NCI-H524 treated with DMSO at 0.1 percent for 48 hours (cell line): ENCODE data around the gene ASIC5.
"Not testable (repeated sequence)": the region's sequence is repeated elsewhere in the genome, so short reads cannot be mapped to it uniquely, and the experiment has no call there.

Experiments used
- DNase-seq: peaks from one replicate; lab custom pipeline; 2025; lab: John Stamatoyannopoulos, UW

ASIC5 gene, protein sequence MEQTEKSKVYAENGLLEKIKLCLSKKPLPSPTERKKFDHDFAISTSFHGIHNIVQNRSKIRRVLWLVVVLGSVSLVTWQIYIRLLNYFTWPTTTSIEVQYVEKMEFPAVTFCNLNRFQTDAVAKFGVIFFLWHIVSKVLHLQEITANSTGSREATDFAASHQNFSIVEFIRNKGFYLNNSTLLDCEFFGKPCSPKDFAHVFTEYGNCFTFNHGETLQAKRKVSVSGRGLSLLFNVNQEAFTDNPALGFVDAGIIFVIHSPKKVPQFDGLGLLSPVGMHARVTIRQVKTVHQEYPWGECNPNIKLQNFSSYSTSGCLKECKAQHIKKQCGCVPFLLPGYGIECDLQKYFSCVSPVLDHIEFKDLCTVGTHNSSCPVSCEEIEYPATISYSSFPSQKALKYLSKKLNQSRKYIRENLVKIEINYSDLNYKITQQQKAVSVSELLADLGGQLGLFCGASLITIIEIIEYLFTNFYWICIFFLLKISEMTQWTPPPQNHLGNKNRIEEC

DNA sequence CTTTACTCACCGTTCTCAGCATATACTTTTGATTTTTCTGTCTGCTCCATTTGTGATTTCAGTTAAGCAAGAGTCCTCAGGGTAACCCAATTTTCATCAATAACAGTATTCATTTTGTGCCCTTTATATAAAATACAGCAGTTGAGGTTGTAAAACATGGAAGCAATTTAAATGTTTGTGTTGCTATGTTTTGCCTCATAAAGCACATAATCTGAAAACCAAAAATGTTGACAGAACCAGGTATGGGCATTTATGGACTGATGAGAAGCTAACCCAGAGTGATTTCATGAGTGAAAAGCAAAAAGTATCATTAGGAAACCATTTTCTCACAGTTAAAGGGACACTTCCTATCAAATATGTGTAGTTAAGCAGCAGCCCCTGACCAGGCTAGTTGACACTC lies at the start of gene ASIC5:
TSS of gene ASIC5 (minus strand) at position 101 of the 400 bp plus-strand sequence. CDS start at position 50, 51 bp downstream.
- DNase-seq = no peak

DNA sequence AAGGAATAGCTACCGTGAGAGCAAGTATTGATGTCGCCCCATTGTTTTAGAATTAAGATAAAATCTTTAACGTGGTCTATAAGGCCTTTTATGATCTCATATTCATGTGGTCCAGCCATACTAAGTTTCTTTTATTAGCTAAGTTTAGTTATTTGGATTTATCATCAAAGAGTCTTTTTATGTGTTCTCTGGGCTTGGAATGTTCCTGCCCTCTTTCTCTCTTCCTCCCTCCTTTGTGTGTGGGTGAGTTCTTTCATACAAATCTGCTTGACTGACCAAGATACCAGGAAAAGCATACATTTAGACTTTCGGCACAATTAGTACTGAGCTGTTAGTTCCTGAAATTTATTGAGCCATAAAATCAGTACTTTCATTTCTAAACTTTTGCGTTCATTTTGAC lies 48.7 kb upstream of the ASIC5 start:
- no peak for DNase-seq

DNA sequence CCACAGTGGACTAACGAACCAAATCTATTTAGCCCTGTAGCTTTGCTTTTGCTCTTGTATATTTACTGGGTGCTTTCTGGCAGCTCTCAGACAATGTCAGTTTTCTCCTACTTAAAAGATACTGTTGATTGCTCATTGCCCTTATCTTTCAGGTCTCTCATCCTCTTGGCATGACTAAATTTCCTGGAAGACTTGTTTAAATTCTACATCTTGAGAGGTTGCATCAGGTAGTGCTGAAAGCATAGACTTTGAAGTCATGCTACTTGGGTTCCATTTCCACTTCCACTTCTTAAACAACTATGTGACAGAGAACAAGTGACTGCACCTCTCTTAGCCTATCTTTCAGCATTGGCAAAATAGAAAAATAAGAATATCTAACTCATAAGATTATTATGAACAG lies 45.8 kb upstream of the ASIC5 start:
- DNase-seq = no peak

DNA sequence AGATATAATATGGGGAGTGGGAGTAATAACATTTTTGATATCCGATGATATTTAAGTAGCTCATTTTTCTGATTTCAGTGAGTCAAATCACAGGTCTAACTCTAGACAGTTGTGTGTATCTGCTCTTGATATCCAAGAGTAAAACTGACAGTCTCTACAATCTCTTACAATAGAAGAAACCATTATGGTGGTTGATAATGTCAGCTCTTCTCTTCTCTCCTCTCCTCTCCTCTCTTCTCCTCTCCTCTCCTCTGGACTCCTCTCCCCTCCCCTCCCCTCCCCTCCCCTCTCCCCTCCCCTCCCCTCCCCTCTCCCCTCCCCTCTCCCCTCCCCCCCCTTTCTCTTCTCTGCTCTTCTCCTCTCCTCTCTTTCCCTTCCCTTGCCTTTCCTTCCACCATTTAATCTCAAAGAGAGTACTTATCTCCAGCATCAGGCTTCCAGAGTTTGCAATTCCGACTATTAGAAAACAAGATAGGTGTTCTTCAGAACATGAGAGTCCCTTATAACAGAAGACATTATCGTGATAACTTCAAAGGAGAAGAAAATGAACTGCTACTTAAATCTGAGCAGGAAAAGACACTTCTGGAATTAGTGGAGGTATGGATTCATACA lies 43.6 kb upstream of the ASIC5 start:
- DNase-seq = no peak

DNA sequence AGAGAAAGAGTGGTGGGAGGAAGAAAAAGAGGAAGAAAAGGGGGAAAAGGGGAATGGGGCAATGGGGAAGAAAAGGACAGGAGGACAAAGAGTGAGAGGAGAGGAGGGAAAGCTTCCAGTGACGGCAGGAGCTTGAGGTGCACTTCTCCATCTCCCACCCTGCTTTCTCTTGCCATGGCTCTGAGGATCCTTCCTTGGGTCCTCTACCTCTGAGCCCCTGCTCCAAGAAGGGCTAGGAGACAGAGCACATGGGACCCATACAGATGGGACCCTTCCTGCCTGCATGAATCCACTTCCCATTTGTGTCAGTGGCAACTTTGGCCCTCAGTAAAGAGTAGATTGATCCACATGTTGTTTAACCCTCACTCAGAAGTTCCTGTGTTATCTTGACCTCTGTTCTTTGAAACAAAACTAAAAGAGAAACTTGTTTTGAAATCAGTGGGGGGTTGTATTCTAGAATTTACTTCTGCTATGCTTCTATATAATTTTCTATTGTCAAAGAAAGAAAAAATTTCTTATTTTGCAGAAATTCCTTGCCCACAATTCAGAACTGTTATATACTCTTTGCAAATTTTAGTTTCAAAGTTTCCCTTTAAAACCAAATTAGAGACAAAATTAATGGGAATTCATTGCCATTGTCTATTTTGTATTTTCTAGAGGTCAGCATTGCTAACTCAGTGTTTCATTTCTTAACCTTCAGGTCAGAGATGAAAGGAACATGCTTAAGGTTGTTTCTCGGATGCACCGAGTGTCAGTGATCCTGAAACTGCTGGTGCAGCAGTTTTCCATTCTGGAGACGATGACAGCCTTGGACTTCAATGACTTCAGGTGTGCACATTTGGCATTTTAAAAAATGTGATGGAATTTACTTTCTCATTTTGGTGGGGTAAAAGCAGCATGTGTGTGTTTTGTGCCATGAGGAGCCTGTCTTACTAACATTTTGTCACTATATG lies 42.4 kb upstream of the ASIC5 start:
- DNase-seq = no peak

DNA sequence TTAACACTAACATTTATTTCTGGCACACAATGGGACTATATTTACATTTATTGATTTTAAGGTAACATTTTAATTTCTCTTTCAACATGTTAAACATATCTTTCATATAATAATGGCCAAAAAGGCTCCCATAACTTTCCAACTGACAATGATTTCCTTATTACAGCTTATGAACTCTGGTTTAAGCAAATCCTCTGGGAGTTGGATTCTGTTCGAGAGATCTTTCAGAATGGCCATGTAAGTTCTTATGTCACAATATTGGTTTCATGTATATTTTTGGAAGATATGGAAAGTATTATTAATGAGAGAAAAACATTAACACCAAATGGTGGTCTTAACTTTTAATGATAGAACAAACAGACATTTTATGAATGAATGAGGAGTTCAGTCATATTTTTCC lies 41.5 kb upstream of the ASIC5 start:
- no peak for DNase-seq

DNA sequence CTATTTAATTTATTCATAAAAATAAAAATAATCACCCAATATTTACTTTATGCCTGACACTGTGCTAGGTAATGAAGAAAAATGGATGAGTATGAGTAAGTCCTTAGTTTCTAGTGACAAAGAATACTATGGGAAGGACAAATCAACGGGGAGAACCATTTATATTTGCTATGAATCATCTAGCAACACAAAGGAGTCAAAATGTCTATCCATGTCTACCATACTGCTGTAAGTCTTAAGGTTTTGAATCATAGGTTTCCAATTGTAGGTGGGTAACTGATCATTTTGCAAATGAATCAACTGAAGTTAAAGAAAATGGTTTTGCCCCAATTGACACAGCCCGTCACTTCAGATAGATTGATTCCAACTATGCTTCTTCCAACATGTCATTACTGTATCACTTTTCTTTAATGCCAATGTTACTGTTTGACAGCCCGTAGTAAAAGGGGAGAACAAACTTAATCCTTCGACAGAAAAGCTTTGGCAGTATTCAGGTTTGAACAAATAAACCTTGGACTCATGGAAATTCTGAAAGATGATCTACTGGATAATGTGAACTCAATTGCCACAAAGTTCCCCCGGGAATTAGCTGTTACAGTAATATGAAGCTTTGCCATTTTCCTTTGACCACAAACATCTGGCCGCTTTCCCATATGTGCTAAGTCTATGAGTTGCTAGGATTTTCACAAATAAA lies 40.6 kb upstream of the ASIC5 start:
- peak; percentile 1 for DNase-seq

DNA sequence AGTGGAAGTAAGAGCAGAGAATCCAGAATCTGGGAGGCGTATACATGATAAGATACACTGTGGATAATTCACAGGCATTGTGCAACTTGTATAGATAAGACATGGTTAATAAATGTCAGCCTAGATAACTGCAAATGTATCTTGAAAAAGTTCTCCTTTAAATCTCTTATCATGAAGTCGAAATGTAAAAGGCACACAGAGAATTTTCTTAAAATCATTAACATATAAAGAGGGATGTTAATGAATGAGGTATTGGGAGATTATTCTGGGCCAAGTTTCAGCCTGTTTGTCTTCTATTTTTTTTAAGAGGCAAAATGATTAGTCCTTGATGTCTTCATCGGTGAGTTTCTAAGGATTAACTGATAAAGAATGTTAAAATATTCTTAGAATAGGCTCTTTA lies 38.3 kb upstream of the ASIC5 start:
- DNase-seq = no peak

DNA sequence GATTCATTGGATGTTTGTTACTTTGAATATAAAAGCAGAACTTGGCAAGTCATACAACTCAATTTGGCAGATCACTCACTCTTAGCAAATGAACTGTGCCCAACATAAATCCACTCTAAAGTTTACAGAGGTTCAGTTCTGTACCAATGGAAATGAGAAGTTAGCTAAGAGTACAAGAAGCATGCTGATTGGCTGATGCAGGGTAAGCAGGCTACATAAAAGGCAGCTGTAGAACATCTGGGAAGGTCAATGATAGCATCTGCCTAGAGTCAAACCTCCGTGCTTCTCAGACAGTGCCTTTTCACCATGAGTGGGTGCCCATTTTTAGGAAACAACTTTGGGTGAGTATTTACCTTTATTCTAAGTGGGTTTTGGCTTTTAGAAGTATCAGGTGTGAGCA lies 37.4 kb upstream of the ASIC5 start, which contains the start of gene TDO2:
TSS of gene TDO2 (plus strand) at position 244 of the 400 bp plus-strand sequence. CDS start at position 307, 63 bp downstream.
- no peak for DNase-seq

DNA sequence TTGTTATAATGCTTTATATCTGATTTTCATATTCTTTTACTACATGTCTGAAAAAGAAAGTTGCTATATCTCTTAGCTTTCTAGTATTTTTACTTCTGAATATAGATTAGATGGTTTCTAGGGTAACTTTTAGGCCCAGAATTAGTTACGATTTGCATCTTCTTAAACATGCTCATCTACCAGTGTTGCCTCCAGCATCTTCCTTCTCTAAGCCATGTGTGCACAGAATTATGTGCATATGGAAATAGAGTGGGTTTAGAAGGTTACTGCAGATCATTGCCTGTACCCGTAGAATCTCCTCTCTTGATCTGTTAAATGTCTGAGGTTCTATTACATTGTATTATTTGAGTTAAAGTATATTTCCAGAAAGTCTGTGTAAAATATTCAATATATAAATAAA lies 34.9 kb upstream of the ASIC5 start:
- no peak for DNase-seq

DNA sequence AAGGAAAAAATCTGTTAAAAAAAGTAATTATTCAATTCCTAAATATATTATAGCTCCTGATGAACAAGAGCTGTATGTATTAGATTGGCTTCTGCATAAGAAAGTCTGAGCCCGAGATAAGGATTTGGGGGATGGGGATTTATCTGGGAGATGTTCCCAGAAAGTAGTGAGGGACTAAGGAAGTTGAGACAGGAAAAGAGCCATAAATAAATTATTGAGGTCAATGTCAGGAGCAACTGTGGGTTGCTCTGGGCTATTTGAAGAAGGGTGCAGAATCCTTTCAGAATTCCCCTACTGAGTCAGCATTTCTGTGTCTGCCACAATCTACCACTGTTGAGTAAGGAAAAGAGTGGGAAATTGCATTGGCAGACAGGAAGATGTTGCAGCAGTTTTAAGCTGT lies 34.3 kb upstream of the ASIC5 start:
- DNase-seq = no peak

DNA sequence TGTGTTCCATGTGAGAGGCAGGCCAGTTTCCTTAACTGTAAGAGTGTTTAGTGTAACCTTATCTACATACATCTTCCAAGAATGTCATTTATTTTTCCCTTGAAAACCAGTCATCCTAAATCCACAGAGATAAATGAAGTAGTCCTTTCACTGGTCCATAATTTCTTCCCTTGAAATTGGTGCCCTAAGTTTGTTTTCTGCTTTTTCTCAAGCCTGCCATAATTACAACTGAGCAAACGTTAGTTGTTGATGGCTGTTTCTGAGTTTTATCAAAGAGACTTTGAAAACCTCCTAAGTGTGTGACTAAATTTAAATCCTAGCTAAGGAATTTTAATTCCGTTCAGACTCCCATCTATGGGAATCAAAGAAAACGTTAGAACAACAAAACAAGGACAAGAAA lies 33.8 kb upstream of the ASIC5 start:
- DNase-seq = no peak

DNA sequence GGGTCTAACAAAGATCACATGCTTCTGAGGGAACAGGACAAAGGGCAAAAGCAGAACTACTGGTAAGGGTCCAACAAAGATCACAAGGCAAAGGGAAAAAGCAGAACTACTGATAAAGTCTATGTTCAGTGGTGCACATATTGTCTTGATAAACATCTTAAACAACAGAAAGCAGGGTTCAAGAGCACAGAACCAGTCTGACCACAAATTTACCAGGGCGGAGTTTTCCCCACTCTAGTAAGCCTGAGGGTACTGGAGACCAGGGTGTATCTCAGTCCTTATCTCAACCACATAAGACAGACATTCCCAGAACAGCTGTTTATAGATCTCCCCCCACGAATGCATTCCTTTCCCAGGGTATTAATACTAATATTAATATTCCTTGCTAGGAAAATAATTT lies 32.3 kb upstream of the ASIC5 start:
- not testable (repeated sequence) for DNase-seq

DNA sequence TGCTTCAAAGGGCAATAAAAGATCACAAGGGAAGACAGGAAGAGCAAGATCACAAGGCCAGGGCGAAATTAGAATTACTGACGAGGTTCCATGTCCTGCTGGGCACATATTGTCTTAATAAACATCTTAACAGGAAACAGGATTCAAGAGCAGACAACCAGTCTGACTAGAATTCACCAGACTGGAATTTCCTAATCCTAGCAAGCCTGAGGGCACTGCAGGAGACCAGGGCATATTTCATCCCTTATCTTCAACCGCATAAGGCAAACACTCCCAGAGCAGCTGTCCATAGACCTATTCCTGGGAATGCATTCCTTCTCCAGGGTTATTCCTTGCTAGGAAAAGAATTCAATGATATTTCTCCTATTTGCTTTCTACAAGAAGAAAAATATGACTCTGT lies 25.0 kb upstream of the ASIC5 start:
- DNase-seq = no peak

DNA sequence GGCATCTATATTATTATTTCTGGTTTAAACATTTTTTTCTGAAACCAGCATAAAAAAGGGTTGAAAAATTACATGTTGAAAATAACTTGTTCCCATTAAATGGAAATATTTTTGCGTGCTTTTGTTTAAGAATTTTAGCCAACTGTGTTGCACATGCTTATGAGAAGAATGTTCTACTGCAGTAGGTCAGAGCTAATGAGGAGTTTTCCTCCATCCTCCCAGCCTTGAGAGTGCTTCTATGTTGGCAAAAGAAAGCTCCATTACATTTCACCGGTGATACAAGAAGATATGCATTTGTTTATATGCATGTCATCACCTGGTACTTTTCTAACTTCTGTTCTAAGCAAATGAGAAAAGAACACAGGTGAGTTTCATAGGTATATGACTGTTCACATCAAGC lies 23.9 kb upstream of the ASIC5 start:
- DNase-seq = no peak

DNA sequence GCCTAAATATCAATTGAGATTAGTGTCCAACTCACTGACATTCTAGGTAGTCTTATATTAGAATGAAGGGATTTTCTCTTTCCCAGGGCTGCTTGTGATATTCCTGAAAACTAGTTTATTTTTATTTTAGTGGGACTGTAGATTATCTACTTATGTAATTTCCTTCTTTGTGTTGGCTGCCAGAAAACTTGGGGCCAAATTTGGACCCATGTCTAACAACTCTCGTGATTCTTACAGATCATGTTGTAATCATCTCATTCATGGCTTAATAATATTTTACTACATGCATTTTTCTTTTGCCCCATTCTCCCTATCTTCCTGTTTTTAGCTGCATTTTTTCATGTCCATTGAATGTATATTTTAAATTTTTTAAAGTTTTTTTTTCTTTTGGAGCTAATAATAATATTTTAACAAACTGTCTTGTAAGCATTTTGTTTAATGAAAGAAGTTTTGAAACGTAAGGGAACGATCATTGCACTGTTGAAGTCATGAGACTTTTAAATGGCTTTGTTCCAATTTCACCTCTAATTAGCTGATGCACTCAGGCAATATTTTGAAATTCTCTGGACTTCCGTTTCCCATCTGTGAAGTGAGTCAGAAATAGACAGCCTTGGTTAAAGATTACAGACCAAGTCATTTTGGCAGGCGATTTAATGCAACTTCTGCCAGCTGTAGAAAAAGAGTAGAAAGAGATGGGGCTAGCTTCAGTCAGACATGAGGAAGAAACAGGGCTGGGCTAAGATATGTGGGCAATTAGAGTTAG lies 23.1 kb upstream of the ASIC5 start:
- DNase-seq = no peak

DNA sequence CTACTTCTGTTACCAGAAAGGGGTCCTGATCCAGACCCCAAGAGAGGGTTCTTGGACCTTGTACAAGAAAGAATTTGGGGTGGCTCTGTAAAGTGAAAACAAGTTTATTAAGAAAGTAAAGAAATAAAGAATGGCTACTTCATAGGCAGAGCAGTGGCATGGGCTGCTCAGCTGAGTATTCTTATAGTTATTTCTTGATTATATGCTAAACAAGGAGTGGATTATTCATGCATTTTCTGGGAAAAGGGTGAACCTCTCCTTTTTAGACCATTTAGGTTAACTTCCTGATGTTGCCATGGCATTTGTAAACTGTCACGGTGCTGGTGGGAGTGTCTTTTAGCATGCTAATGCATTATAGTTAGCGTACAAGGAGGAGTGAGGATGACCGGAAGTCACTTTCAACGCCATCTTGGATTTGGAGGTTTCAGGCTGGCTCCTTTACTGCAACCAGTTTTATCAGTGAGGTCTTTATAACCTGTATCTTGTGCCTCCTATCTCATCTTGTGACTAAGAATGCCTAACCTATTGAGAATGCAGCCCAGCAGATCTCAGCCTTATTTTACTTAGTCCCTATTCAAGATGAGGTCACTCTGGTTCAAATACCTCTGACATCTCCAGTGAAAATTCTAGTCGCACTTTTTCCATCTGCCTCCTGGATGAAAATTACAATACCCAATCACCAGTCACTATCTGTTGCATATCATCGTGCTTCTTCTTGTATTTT lies 21.9 kb upstream of the ASIC5 start:
- no peak for DNase-seq

DNA sequence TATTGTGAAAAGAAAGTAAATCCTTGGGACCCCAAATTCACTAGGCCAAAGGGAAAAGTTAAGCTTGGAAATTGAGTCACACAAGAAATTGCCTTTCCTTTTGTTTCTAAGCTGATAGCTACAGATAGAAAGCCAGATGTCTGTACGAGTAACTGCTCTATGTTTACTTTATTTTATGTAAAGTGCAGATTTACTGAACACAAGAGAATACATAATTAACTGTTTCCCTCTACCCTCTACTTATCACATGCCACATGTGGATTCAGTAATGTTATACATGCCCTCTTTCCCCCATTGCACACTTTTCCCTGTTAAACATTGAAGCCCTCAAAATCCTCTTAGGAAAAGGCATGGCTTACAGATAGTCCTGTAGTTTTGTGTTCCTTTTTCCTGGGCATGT lies 21.0 kb upstream of the ASIC5 start:
- no peak for DNase-seq

DNA sequence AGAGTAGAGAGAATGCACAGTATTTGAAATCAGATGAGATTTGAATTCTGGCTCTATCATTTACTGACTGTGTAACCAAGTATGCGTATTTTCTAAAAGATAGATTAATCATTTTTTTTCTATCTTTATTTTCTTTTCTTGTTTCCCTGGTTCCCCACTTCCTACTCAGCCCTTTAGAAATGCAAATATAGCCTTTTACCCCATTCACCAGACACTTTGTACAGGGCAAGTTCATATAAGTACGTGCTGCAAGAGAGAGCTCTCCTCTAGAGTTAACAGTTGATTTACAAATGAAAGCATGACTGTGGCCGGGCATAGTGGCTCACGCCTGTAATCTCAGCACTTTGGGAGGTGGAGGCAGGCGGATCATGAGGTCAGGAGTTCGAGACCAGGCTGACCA lies 19.6 kb upstream of the ASIC5 start:
- no peak for DNase-seq

DNA sequence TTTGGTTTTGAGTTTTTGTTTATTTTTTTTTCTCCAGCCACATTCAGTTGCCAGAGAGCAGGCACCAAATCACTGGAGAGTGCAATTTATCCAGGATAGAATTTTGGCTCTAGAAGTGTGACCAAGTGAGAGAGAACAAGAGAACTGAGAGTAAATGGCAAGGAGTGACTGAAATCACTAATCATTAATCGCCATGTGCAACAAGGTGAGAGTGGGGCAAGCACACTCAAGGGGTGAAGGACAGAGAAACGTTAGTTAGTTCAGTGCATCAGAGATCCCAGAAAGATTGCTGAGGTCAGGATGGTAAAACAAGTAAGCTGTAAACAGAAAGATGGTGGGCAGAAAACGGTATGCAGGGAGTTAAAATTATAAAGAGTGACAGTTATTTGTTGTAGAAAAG lies 17.8 kb upstream of the ASIC5 start:
- DNase-seq = no peak
